AG04450 (cell line): Measurements from ENCODE around the gene ITGB7. TPM values are rescaled to one million over a fixed set of nuclear protein-coding genes. Genes with fewer than 3 reads are reported as not detected.
"Not testable (repeated sequence)": the region's sequence is repeated elsewhere in the genome, so short reads cannot be mapped to it uniquely, and the experiment has no call there.

Experiments used
- CTCF ChIA-PET: fragments of 300-600, 350-600 bp; formaldehyde crosslinking; extraction: SDS; loops from one replicate; lab custom pipeline; 2022; ENCODE audit warnings: antibody characterized with exemption, inconsistent platforms; lab: Charles Lee
- POLR2A ChIA-PET: fragments of 350-600 bp; formaldehyde crosslinking; extraction: SDS; loops from one replicate; lab custom pipeline; 2021; ENCODE audit warnings: antibody characterized with exemption, inconsistent platforms; lab: Yijun Ruan, JAX
- DNase-seq: peaks from one replicate; pipeline ENCODE4 v3.0.0-alpha.2; 2011; ENCODE audit warnings: low read depth, low spot score
- H3K27ac ChIP-seq: one replicate; pipeline ENCODE4 v1.5.1; 2012; ENCODE audit warnings: low read depth, low read length, control low read depth
- H3K27me3 ChIP-seq: one replicate; pipeline ENCODE4 v1.6.0; 2012; ENCODE audit warnings: low read length; ENCODE audit not compliant: control insufficient read depth, insufficient read depth
- H3K4me3 ChIP-seq: 2 replicates; pipeline ENCODE4 v1.5.1; 2011; ENCODE audit warnings: mild to moderate bottlenecking, low read depth, low read length, control low read depth
- H3K9me3 ChIP-seq: 2 replicates; pipeline ENCODE4 v1.5.1; 2012; ENCODE audit warnings: low read length; ENCODE audit not compliant: control insufficient read depth, insufficient read depth
- CTCF ChIP-seq: IDR thresholded peaks from 2 replicates; pipeline ENCODE4 v1.5.1; 2011; ENCODE audit warnings: low read depth, low read length, control low read depth, inconsistent platforms
- polyA plus RNA-seq: library from polyadenylated mRNA; depleted of rRNA; stranded (reverse); fragments of >200 nt; gene quantifications from 2 replicates; pipeline ENCODE4 v1.2.3, GENCODE V29; 2011

The ITGB7 gene
- polyA plus RNA-seq, 1 experiment: 0.15 TPM

GRCh38 chr12:53166837-53167236 is 40.2 kb downstream of the ITGB7 start:
- ChIA-PET POLR2A (no interaction called here), CTCF (no interaction called here)
- no peak overlapping the region for H3K4me3 ChIP-seq
- no peak for DNase-seq
- H3K9me3 ChIP-seq: no peaks in the 10 kb centered on the region
- TF ChIP-seq CTCF: no peak
- no peaks in the 10 kb centered on the region for H3K27me3 ChIP-seq
- H3K27ac ChIP-seq: no peak overlapping the region

- H3K4me3 ChIP-seq: not testable (repeated sequence)
Observed at GRCh38 chr12:53163008-53163407, 44.0 kb downstream of the ITGB7 start.

GRCh38 chr12:53161119-53161911 is 45.7 kb downstream of the ITGB7 start:
- Histone ChIP-seq H3K27ac (no peak overlapping the region), H3K27me3 (no peaks in the 10 kb centered on the region), H3K9me3 (no peaks in the 10 kb centered on the region), H3K4me3 (no peak overlapping the region)
- CTCF ChIA-PET: interaction anchor here (0.7 to 4.8 kb wide), 8 partner anchors 10 to 183 kb away, joined by 4 to 47 read pairs (median 19); partner anchors contain the start of gene AAAS
- no peak for TF ChIP-seq CTCF
- POLR2A ChIA-PET: interaction anchor here (0.7 to 1.2 kb wide), 2 partner anchors 19 kb away, joined by 4 to 5 read pairs; partner anchors contain the start of genes CSAD and ZNF740
- no peak for DNase-seq

More at GRCh38 chr12:53163008-53163407, 44.0 kb downstream of the ITGB7 start:
- H3K27me3 ChIP-seq, H3K9me3 ChIP-seq, H3K27ac ChIP-seq, POLR2A ChIA-PET, DNase-seq: not testable (repeated sequence)
- CTCF ChIA-PET: interaction anchor here (0.6 kb wide), 1 partner anchor 29 kb away, joined by 3 read pairs; no protein-coding TSS in a partner anchor

GRCh38 chr12:53160673-53161072 is 46.4 kb downstream of the ITGB7 start:
- ChIA-PET CTCF (interaction anchor here (0.6 to 4.8 kb wide), 20 partner anchors 10 to 184 kb away, joined by 3 to 47 read pairs (median 9); partner anchors contain the start of gene AAAS), POLR2A (interaction anchor here (0.5 to 1.2 kb wide), 2 partner anchors 20 to 185 kb away, joined by 4 to 5 read pairs; partner anchors contain the start of genes CSAD and ZNF740)
- H3K9me3 ChIP-seq: no peaks in the 10 kb centered on the region
- no peak overlapping the region for H3K27ac ChIP-seq
- H3K4me3 ChIP-seq: no peak overlapping the region
- no peak for DNase-seq
- no peaks in the 10 kb centered on the region for H3K27me3 ChIP-seq
- TF ChIP-seq CTCF: no peak

- no peak overlapping the region for H3K4me3 ChIP-seq
- H3K9me3 ChIP-seq: no peaks in the 10 kb centered on the region
- no peak for TF ChIP-seq CTCF
- POLR2A ChIA-PET: interaction anchor here (1.2 kb wide), 1 partner anchor 20 kb away, joined by 5 read pairs; the partner anchor contains the start of genes CSAD and ZNF740
- H3K27ac ChIP-seq: no peak overlapping the region
- DNase-seq: no peak
- CTCF ChIA-PET: interaction anchor here (0.6 to 4.8 kb wide), 49 partner anchors 8 to 523 kb away, joined by 3 to 47 read pairs (median 4); partner anchors contain the start of genes AAAS, CSAD, PFDN5 and SPRYD3
- H3K27me3 ChIP-seq: no peaks in the 10 kb centered on the region
Observed at GRCh38 chr12:53160000-53160399, 47.1 kb downstream of the ITGB7 start.
